SK-N-SH treated with all-trans-retinoic acid at 6 μM for 48 hours (cell line): ENCODE measurements around the gene KIAA0319L.

ENCODE experiments used
- ATAC-seq: fragments of 200-7000 bp; cut with Tn5 transposase; 3 replicates; pipeline ENCODE4 v1.9.1; 2020; ENCODE audit warnings: mild to moderate bottlenecking, moderate library complexity
- ARNTL ChIP-seq: fragments of 450-650 bp; formaldehyde crosslinking; IDR thresholded peaks from 2 replicates; pipeline ENCODE4 v1.5.0; 2020; ENCODE audit warnings: low read depth, mild to moderate bottlenecking, moderate library complexity, borderline replicate concordance
- BACH2 ChIP-seq: fragments of 250-450 bp; sonication (Bioruptor Pico); IDR thresholded peaks from 2 replicates; pipeline ENCODE4 v1.9.0; 2021; ENCODE audit warnings: mild to moderate bottlenecking, borderline replicate concordance
- CSDC2 ChIP-seq: fragments of 250-450 bp; sonication (Bioruptor Pico); IDR thresholded peaks from 2 replicates; pipeline ENCODE4 v1.5.0; 2020; ENCODE audit warnings: mild to moderate bottlenecking, moderate library complexity
- GLIS3 ChIP-seq: fragments of 250-450 bp; sonication (Bioruptor Pico); IDR thresholded peaks from 2 replicates; pipeline ENCODE4 v1.5.0; 2020; ENCODE audit warnings: mild to moderate bottlenecking, moderate library complexity
- ISL1 ChIP-seq: fragments of 250-450 bp; sonication (Bioruptor Pico); IDR thresholded peaks from 2 replicates; pipeline ENCODE4 v2.1.2; 2022; ENCODE audit warnings: mild to moderate bottlenecking, moderate library complexity
- PPARA ChIP-seq: fragments of 250-450 bp; sonication (Bioruptor Pico); IDR thresholded peaks from 2 replicates; pipeline ENCODE4 v1.5.0; 2020; ENCODE audit warnings: mild to moderate bottlenecking, borderline replicate concordance
- SNAI2 ChIP-seq: fragments of 250-450 bp; sonication (Bioruptor Pico); IDR thresholded peaks from 2 replicates; pipeline ENCODE4 v1.5.0; 2020; ENCODE audit warnings: mild to moderate bottlenecking, moderate library complexity
- TCF4 ChIP-seq: fragments of 250-450 bp; sonication (Bioruptor Pico); IDR thresholded peaks from 2 replicates; pipeline ENCODE4 v1.8.0; 2021; ENCODE audit warnings: mild to moderate bottlenecking, moderate library complexity, borderline replicate concordance
- TOX ChIP-seq: fragments of 250-450 bp; sonication (Bioruptor Pico); IDR thresholded peaks from 2 replicates; pipeline ENCODE4 v1.8.0; 2021; ENCODE audit warnings: mild to moderate bottlenecking, moderate library complexity, borderline replicate concordance
- ZC3H10 ChIP-seq: fragments of 250-450 bp; sonication (Bioruptor Pico); IDR thresholded peaks from 2 replicates; pipeline ENCODE4 v1.5.1; 2021; ENCODE audit warnings: mild to moderate bottlenecking, moderate library complexity
- ZFP3 ChIP-seq: fragments of 250-450 bp; sonication (Bioruptor Pico); IDR thresholded peaks from 2 replicates; pipeline ENCODE4 v1.5.0; 2020; ENCODE audit warnings: mild to moderate bottlenecking, moderate library complexity
- ZNF565 ChIP-seq: fragments of 450-650 bp; formaldehyde crosslinking; conservative IDR thresholded peaks from 2 replicates; pipeline ENCODE4 v1.5.0; 2020; ENCODE audit warnings: low read depth, mild to moderate bottlenecking, moderate library complexity
- ZNF70 ChIP-seq: fragments of 450-650 bp; formaldehyde crosslinking; IDR thresholded peaks from 2 replicates; pipeline ENCODE4 v1.5.0; 2020; ENCODE audit warnings: mild to moderate bottlenecking, moderate library complexity
- ZNF8 ChIP-seq: fragments of 450-650 bp; formaldehyde crosslinking; IDR thresholded peaks from 2 replicates; pipeline ENCODE4 v1.5.0; 2020; ENCODE audit warnings: mild to moderate bottlenecking, moderate library complexity
- TF ChIP-seq, protein P1 (sequence below): fragments of 250-450 bp; sonication (Bioruptor Pico); IDR thresholded peaks from 2 replicates; pipeline ENCODE4 v1.5.1; 2021; ENCODE audit warnings: mild to moderate bottlenecking, moderate library complexity
- TF ChIP-seq, protein P2 (sequence below): fragments of 250-450 bp; sonication (Bioruptor Pico); IDR thresholded peaks from 2 replicates; pipeline ENCODE4 v1.8.0; 2021; ENCODE audit warnings: low read depth, mild to moderate bottlenecking, moderate library complexity, borderline replicate concordance
- TF ChIP-seq, protein P3 (sequence below): fragments of 250-450 bp; sonication (Bioruptor Pico); IDR thresholded peaks from 2 replicates; pipeline ENCODE4 v1.5.1; 2020; ENCODE audit warnings: low read depth, mild to moderate bottlenecking, moderate library complexity
- TF ChIP-seq, protein P4 (sequence below): fragments of 250-450 bp; sonication (Bioruptor Pico); IDR thresholded peaks from 2 replicates; pipeline ENCODE4 v1.8.0; 2020; ENCODE audit warnings: mild to moderate bottlenecking, moderate library complexity, borderline replicate concordance

KIAA0319L gene

DNA sequence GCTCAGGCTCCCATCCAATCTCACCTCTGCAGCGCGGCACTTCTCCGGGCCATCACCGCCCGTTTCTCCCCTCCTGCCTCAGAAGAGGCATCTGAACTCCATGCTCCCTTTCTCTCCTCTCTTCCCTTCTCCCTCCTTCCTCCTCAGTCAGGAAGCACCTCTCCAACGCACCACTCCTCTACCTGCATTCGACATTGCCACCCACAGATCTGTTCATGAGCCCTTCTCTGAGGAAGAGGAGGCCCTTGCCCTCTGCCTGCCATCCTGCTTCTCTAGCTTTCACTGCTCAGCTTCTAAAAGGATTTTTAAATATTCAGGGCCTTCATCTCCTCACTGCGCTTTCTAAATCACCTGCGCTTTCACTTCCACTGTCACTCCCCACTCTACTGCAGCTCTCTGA is 120.0 kb downstream of the KIAA0319L start (continued):
- TF ChIP-seq, protein P1, sequence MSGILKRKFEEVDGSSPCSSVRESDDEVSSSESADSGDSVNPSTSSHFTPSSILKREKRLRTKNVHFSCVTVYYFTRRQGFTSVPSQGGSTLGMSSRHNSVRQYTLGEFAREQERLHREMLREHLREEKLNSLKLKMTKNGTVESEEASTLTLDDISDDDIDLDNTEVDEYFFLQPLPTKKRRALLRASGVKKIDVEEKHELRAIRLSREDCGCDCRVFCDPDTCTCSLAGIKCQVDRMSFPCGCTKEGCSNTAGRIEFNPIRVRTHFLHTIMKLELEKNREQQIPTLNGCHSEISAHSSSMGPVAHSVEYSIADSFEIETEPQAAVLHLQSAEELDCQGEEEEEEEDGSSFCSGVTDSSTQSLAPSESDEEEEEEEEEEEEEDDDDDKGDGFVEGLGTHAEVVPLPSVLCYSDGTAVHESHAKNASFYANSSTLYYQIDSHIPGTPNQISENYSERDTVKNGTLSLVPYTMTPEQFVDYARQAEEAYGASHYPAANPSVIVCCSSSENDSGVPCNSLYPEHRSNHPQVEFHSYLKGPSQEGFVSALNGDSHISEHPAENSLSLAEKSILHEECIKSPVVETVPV, result no peak
- TF ChIP-seq TOX (no peak), ZNF8 (CRISPR knock-in tag) (no peak), ARNTL (no peak), SNAI2 (CRISPR knock-in tag) (no peak), TCF4 (CRISPR knock-in tag) (no peak)
- TF ChIP-seq, protein P2, sequence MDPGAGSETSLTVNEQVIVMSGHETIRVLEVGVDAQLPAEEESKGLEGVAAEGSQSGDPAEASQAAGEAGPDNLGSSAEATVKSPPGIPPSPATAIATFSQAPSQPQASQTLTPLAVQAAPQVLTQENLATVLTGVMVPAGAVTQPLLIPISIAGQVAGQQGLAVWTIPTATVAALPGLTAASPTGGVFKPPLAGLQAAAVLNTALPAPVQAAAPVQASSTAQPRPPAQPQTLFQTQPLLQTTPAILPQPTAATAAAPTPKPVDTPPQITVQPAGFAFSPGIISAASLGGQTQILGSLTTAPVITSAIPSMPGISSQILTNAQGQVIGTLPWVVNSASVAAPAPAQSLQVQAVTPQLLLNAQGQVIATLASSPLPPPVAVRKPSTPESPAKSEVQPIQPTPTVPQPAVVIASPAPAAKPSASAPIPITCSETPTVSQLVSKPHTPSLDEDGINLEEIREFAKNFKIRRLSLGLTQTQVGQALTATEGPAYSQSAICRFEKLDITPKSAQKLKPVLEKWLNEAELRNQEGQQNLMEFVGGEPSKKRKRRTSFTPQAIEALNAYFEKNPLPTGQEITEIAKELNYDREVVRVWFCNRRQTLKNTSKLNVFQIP (CRISPR knock-in tag), result no peak

DNA sequence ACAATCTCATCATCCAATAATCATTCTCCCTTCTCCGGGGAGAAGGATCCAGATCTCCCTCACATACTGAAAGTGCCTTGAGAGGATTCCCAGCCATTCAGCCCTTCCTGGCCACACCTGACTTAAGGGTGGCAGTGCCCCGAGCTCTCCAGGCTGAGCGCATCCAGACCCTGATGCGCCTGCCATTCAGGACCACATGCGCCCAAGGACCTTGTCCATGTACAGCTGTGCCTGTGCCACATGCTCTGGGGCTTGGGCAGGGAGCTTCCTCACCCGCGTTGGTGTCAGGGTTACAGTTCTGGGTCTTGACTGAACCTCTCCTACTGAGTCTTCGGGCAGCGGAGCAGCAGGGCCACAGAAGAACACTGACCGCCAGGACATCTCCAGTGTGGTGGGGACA is 121.1 kb downstream of the KIAA0319L start:
- TF ChIP-seq, protein P3, sequence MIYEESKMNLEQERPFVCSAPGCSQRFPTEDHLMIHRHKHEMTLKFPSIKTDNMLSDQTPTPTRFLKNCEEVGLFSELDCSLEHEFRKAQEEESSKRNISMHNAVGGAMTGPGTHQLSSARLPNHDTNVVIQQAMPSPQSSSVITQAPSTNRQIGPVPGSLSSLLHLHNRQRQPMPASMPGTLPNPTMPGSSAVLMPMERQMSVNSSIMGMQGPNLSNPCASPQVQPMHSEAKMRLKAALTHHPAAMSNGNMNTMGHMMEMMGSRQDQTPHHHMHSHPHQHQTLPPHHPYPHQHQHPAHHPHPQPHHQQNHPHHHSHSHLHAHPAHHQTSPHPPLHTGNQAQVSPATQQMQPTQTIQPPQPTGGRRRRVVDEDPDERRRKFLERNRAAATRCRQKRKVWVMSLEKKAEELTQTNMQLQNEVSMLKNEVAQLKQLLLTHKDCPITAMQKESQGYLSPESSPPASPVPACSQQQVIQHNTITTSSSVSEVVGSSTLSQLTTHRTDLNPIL (CRISPR knock-in tag), result no peak
- TF ChIP-seq ISL1 (CRISPR knock-in tag) (no peak), BACH2 (CRISPR knock-in tag) (no peak), ZNF565 (CRISPR knock-in tag) (no peak), ZFP3 (CRISPR knock-in tag) (no peak)
- TF ChIP-seq, all 23 proteins: peak for 0
- no peak for ATAC-seq

DNA sequence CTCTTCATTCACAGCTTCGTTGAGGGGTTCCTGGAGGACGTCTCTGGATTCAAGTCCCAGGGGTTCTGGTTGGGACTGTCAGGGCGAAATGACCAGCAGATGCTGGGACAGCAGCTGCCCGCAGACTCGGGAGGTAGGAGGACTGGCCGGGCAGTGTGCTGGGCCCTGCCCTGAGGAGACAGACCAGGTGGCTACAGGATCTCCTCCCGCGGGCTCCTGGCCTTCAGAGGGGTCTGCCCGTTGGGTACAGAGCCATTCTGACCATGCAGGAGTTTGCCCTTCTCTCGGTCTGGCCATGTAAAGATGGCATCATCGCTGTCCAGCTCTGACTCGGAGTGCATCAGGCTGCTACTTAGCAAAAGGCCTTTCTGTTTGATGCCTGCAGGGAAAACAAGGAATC is 122.5 kb downstream of the KIAA0319L start:
- ATAC-seq, result no peak
- TF ChIP-seq TCF4 (CRISPR knock-in tag) (no peak), ISL1 (CRISPR knock-in tag) (no peak), ZFP3 (CRISPR knock-in tag) (no peak), GLIS3 (CRISPR knock-in tag) (no peak), ZC3H10 (CRISPR knock-in tag) (no peak)

DNA sequence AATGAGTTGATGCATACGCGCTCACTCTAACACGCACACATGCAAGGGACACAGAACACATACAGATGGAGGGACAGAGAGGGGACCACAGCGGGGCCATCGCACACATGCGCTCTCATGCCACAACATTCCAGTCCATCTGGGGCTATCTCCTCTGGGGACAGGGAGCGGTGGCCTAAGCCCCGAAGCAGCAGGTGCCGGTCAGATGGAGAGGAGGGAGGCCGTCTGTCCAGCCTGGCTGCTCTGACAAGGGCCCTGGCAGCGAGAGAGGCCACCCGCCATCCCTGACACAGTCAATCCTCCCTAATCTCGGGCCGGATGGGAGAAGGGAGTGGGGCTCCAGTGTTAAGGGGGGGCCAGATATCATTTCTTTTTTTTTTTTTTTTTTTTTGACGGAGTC is 123.5 kb downstream of the KIAA0319L start:
- no peak for ATAC-seq
- TF ChIP-seq, protein P4, sequence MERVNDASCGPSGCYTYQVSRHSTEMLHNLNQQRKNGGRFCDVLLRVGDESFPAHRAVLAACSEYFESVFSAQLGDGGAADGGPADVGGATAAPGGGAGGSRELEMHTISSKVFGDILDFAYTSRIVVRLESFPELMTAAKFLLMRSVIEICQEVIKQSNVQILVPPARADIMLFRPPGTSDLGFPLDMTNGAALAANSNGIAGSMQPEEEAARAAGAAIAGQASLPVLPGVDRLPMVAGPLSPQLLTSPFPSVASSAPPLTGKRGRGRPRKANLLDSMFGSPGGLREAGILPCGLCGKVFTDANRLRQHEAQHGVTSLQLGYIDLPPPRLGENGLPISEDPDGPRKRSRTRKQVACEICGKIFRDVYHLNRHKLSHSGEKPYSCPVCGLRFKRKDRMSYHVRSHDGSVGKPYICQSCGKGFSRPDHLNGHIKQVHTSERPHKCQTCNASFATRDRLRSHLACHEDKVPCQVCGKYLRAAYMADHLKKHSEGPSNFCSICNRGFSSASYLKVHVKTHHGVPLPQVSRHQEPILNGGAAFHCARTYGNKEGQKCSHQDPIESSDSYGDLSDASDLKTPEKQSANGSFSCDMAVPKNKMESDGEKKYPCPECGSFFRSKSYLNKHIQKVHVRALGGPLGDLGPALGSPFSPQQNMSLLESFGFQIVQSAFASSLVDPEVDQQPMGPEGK (CRISPR knock-in tag), result no peak
- TF ChIP-seq TOX, result no peak
- no peak for TF ChIP-seq ARNTL
- no peak for TF ChIP-seq ZNF70 (CRISPR knock-in tag)
- TF ChIP-seq CSDC2 (CRISPR knock-in tag), result no peak
- TF ChIP-seq ISL1 (CRISPR knock-in tag), result no peak
- TF ChIP-seq ZC3H10 (CRISPR knock-in tag), result no peak
- no peak for TF ChIP-seq PPARA (CRISPR knock-in tag)
- TF ChIP-seq, protein P3 (CRISPR knock-in tag), result no peak
- no peak for TF ChIP-seq GLIS3 (CRISPR knock-in tag)
- TF ChIP-seq, protein P1, result no peak
